ENCODE results near the gene ROR1.
A peak's percentile ranks its signal among the peaks of the same experiment; 100 is the strongest.

Gene ROR1

GRCh38 chr1:63914706-63915105, 140.9 kb downstream of the ROR1 start:
- DNase-seq, result no peak

- peak; percentile 2 for DNase-seq
These were observed 141.3 kb downstream of the ROR1 start for GRCh38 chr1:63915121-63915520.

- DNase-seq, result no peak
These were observed 142.9 kb downstream of the ROR1 start for GRCh38 chr1:63916485-63917360.

- DNase-seq, result no peak
These were observed 144.0 kb downstream of the ROR1 start for GRCh38 chr1:63917571-63918417.

- no peak for DNase-seq
These were observed 144.7 kb downstream of the ROR1 start for GRCh38 chr1:63918418-63918945.

GRCh38 chr1:63920154-63921117, 146.6 kb downstream of the ROR1 start:
- DNase-seq, result no peak

- no peak for DNase-seq
These were observed 147.5 kb downstream of the ROR1 start for GRCh38 chr1:63921359-63921758.

GRCh38 chr1:63921802-63922201, 148.0 kb downstream of the ROR1 start:
- no peak for DNase-seq

- no peak for DNase-seq
These were observed 149.0 kb downstream of the ROR1 start for GRCh38 chr1:63922848-63923247.

GRCh38 chr1:63923302-63923701, 149.5 kb downstream of the ROR1 start:
- no peak for DNase-seq

- no peak for DNase-seq
These were observed 150.8 kb downstream of the ROR1 start for GRCh38 chr1:63924600-63924999.

- no peak for DNase-seq
These were observed 154.6 kb downstream of the ROR1 start for GRCh38 chr1:63928186-63929105.

GRCh38 chr1:63929106-63929478, 155.3 kb downstream of the ROR1 start:
- DNase-seq, result no peak

- DNase-seq, result no peak
These were observed 157.7 kb downstream of the ROR1 start for GRCh38 chr1:63931468-63931867.

GRCh38 chr1:63934697-63935096, 160.9 kb downstream of the ROR1 start:
- DNase-seq, result no peak

- no peak for DNase-seq
These were observed 161.3 kb downstream of the ROR1 start for GRCh38 chr1:63935143-63935542.

GRCh38 chr1:63935553-63935952, 161.7 kb downstream of the ROR1 start:
- DNase-seq, result no peak

GRCh38 chr1:63936276-63936675, 162.5 kb downstream of the ROR1 start:
- DNase-seq, result no peak

GRCh38 chr1:63936801-63937200, 163.0 kb downstream of the ROR1 start:
- DNase-seq, result no peak

- no peak for DNase-seq
These were observed 163.7 kb downstream of the ROR1 start for GRCh38 chr1:63937461-63938022.

GRCh38 chr1:63940440-63940839, 166.6 kb downstream of the ROR1 start:
- no peak for DNase-seq

All from NCI-H2227 treated with DMSO at 0.1 percent for 48 hours (cell line).